22Rv1 (cell line): ENCODE data around the gene AHNAK.

Experiments
- ZFX ChIP-seq: fragments of 450-650 bp; IDR thresholded peaks from 2 replicates; pipeline ENCODE4 v1.6.1; 2017; ENCODE audit warnings: antibody characterized with exemption, borderline replicate concordance
- TF ChIP-seq, protein P1 (sequence below): fragments of 450-650 bp; IDR thresholded peaks from 2 replicates; pipeline ENCODE4 v1.5.1; 2017; ENCODE audit warnings: mild to moderate bottlenecking

DNA sequence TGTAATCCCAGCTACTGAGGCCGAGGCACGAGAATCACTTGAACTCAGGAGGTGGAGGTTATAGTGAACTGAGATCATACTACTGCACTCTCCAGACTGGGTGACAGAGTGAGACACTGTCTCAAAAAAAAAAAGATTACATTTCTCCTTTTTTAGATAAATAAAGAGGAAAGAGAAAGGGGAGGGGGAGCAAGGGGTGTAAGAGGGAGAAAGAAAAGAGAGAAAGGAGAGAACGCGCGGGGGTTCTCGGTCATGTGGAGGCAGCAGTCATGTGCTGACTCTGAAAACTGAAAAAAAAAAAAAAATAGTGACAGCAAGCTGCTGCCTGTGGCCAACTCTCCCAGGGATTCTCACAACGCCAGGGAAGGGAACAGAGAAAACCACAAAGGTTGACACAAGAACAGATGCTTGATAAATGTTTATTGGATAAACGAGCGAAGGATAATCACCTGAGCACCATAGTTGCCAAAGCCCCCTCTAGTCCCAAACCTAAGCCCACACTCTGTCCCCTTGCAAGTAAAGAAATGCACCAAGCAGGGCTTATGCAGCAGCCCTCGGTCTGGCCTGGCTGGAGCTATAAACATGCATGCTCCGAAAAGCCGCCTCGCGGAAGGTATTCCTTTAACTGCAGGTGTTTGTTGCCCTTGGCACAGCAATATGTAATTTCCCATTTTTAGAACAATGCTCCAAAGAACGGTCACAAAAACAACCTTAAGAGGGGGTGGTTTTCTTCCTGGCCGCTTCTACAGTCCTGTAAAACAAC lies 113.3 kb downstream of the AHNAK start:
- TF ChIP-seq, protein P1, sequence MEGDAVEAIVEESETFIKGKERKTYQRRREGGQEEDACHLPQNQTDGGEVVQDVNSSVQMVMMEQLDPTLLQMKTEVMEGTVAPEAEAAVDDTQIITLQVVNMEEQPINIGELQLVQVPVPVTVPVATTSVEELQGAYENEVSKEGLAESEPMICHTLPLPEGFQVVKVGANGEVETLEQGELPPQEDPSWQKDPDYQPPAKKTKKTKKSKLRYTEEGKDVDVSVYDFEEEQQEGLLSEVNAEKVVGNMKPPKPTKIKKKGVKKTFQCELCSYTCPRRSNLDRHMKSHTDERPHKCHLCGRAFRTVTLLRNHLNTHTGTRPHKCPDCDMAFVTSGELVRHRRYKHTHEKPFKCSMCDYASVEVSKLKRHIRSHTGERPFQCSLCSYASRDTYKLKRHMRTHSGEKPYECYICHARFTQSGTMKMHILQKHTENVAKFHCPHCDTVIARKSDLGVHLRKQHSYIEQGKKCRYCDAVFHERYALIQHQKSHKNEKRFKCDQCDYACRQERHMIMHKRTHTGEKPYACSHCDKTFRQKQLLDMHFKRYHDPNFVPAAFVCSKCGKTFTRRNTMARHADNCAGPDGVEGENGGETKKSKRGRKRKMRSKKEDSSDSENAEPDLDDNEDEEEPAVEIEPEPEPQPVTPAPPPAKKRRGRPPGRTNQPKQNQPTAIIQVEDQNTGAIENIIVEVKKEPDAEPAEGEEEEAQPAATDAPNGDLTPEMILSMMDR = no peak
- no peak for TF ChIP-seq ZFX
